Measurements from ENCODE around the gene ZBTB47. TPM values are rescaled to one million over a fixed set of nuclear protein-coding genes. Genes with fewer than 3 reads are reported as not detected.

Gene ZBTB47
- total and polyA plus RNA-seq, 2 experiments from 2014 or later, result 5.2 to 72.8 TPM

DNA sequence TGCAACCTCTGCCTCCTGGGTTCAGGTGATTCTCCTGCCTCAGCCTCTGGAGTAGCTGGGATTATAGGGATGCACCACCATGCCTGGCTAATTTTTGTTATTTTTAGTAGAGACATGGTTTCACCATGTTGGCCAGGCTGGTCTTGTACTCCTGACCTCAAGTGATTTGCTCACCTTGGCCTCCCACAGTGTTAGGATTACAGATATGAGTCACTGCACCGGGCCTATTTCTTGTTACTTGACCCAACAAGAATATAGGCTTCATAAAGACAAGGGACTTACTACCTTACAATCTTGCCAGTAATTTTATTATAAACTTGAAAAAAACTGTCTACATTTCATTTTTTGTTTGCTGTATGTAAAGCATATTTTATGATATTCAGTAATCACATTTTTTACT is 21.4 kb upstream of the ZBTB47 start:
- peaks cover 86% of the 10 kb centered on the region for H3K79me2 ChIP-seq (ENCODE audit: insufficient read depth)
- H3K9ac ChIP-seq, result no peak overlapping the region
- TF ChIP-seq EZH2 (IDR thresholded peaks at IDR 0.05; ENCODE audit: insufficient read depth, poor library complexity, severe bottlenecking) (no peak), EZH2phosphoT487 (IDR thresholded peaks at IDR 0.05; ENCODE audit: insufficient read depth, low read depth) (no peak)
- H2AFZ ChIP-seq, result no peak overlapping the region
- H3K4me3 ChIP-seq, result no peak overlapping the region
- H3K4me2 ChIP-seq (ENCODE audit: unreplicated experiment), result no peak overlapping the region
- H3K4me1 ChIP-seq (ENCODE audit: insufficient read depth), result peaks cover 14% of the 10 kb centered on the region
- H3K9me3 ChIP-seq (ENCODE audit: low read depth), result no peaks in the 10 kb centered on the region
- in situ Hi-C loops (cut with MboI), result no loop called here
- DNase-seq, result peak; percentile 33
- no peaks in the 10 kb centered on the region for H3K27me3 ChIP-seq (replicated peaks; ENCODE audit: insufficient read depth)
- H3K9me2 ChIP-seq (ENCODE audit: insufficient read depth), result no peaks in the 10 kb centered on the region
- peaks cover 38% of the 10 kb centered on the region for H3F3A ChIP-seq (ENCODE audit: insufficient read depth)
- WGBS, 2 experiments (ENCODE audit: low coverage in 1 of 2, low lambda C conversion rate in 2 of 2, missing lambda C conversion rate in 2 of 2), result 24 to 43% methylated on average over 1 of the region's 1 CpG
- 0 out of 2 replicates have a peak, but pooled peaks cover 5% of the 10 kb centered on the region for H4K20me1 ChIP-seq (ENCODE audit: insufficient read depth)
- H3K27ac ChIP-seq, result no peak overlapping the region
- H3K36me3 ChIP-seq (ENCODE audit: low read depth), result peaks cover 68% of the 10 kb centered on the region

DNA sequence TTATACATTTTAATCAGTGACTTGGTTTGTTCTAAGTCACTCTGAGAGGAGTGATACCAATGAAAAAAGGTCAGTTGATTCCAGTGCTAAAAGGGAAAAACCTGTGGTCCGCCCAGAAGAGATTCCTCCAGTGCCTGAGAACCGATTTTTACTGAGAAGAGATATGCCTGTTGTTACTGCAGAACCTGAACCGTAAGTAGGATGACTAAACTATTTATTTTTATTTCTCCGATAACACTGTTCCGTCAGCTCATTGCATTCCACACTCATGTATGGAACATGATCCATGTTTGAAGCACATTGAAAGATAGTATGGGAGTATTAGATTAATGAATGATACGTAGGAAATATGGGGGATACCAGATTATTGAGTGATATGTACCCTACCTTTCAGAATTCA is 20.0 kb upstream of the ZBTB47 start:
- H3K27ac ChIP-seq, result no peak overlapping the region
- no peaks in the 10 kb centered on the region for H3K27me3 ChIP-seq (replicated peaks; ENCODE audit: insufficient read depth)
- DNase-seq, result no peak
- peaks cover 89% of the 10 kb centered on the region for H3K79me2 ChIP-seq (ENCODE audit: insufficient read depth)
- no peak overlapping the region for H3K9ac ChIP-seq
- H4K20me1 ChIP-seq (ENCODE audit: insufficient read depth), result 0 out of 2 replicates have a peak, but pooled peaks cover 5% of the 10 kb centered on the region
- no peaks in the 10 kb centered on the region for H3K9me3 ChIP-seq (ENCODE audit: low read depth)
- in situ Hi-C loops (cut with MboI), result no loop called here
- H3K4me2 ChIP-seq (ENCODE audit: unreplicated experiment), result no peak overlapping the region
- H3K4me1 ChIP-seq (ENCODE audit: insufficient read depth), result peaks cover 14% of the 10 kb centered on the region
- no peak overlapping the region for H3K4me3 ChIP-seq
- no peaks in the 10 kb centered on the region for H3K9me2 ChIP-seq (ENCODE audit: insufficient read depth)
- WGBS, 2 experiments (ENCODE audit: low coverage in 1 of 2, low lambda C conversion rate in 2 of 2, missing lambda C conversion rate in 2 of 2), result 88 to 93% methylated on average over 6 of the region's 6 CpGs
- TF ChIP-seq EZH2 (IDR thresholded peaks at IDR 0.05; ENCODE audit: insufficient read depth, poor library complexity, severe bottlenecking) (no peak), EZH2phosphoT487 (IDR thresholded peaks at IDR 0.05; ENCODE audit: insufficient read depth, low read depth) (no peak)
- peaks cover 82% of the 10 kb centered on the region for H3K36me3 ChIP-seq (ENCODE audit: low read depth)
- peaks cover 51% of the 10 kb centered on the region for H3F3A ChIP-seq (ENCODE audit: insufficient read depth)
- no peak overlapping the region for H2AFZ ChIP-seq

DNA sequence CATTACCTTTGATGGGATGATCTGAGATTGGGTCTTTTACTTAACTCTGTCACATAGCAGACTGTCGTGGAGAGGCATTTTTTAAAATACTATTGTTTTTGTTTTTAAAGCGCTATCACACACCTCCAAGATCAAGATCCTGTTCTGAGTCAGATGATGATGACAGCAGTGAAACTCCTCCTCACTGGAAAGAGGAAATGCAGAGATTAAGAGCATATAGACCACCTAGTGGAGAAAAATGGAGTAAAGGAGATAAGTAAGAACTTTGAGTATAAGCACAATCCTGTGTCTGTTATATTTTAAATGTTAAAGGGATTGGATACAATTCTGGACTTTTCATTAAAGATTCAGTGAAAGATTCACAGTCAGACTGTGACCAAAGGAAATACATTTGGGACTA is 18.4 kb upstream of the ZBTB47 start:
- no peak overlapping the region for H2AFZ ChIP-seq
- H3K27ac ChIP-seq, result no peak overlapping the region
- 0 out of 2 replicates have a peak, but pooled peaks cover 5% of the 10 kb centered on the region for H4K20me1 ChIP-seq (ENCODE audit: insufficient read depth)
- in situ Hi-C loops (cut with MboI), result no loop called here
- TF ChIP-seq EZH2phosphoT487 (IDR thresholded peaks at IDR 0.05; ENCODE audit: insufficient read depth, low read depth) (no peak), EZH2 (IDR thresholded peaks at IDR 0.05; ENCODE audit: insufficient read depth, poor library complexity, severe bottlenecking) (no peak)
- H3K9me3 ChIP-seq (ENCODE audit: low read depth), result no peaks in the 10 kb centered on the region
- H3K4me3 ChIP-seq, result no peak overlapping the region
- no peaks in the 10 kb centered on the region for H3K9me2 ChIP-seq (ENCODE audit: insufficient read depth)
- H3K27me3 ChIP-seq (replicated peaks; ENCODE audit: insufficient read depth), result no peaks in the 10 kb centered on the region
- H3K9ac ChIP-seq, result no peak overlapping the region
- peaks cover 55% of the 10 kb centered on the region for H3F3A ChIP-seq (ENCODE audit: insufficient read depth)
- peaks cover 93% of the 10 kb centered on the region for H3K36me3 ChIP-seq (ENCODE audit: low read depth)
- DNase-seq, result peak; percentile 55
- peaks cover 89% of the 10 kb centered on the region for H3K79me2 ChIP-seq (ENCODE audit: insufficient read depth)
- no peak overlapping the region for H3K4me2 ChIP-seq (ENCODE audit: unreplicated experiment)
- 91 to 94% methylated on average over 2 of the region's 2 CpGs for WGBS, 2 experiments (ENCODE audit: low coverage in 1 of 2, low lambda C conversion rate in 2 of 2, missing lambda C conversion rate in 2 of 2)
- peaks cover 14% of the 10 kb centered on the region for H3K4me1 ChIP-seq (ENCODE audit: insufficient read depth)

DNA sequence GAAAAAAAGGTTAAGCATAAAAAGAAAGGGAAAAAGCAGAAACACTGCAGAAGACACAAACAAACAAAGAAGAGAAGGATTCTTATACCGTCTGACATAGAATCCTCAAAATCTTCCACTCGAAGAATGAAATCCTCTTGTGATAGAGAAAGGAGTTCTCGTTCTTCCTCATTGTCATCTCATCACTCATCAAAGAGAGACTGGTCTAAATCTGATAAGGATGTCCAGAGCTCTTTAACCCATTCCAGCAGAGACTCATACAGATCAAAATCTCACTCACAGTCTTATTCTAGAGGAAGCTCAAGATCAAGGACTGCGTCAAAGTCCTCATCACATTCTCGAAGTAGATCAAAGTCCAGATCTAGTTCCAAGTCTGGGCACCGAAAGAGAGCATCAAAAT is 16.5 kb upstream of the ZBTB47 start:
- H3K36me3 ChIP-seq (ENCODE audit: low read depth), result peaks cover 90% of the 10 kb centered on the region
- peaks cover 3% of the 10 kb centered on the region for H3K4me1 ChIP-seq (ENCODE audit: insufficient read depth)
- 0 out of 2 replicates have a peak, but pooled peaks cover 5% of the 10 kb centered on the region for H4K20me1 ChIP-seq (ENCODE audit: insufficient read depth)
- H2AFZ ChIP-seq, result no peak overlapping the region
- H3K9me3 ChIP-seq (ENCODE audit: low read depth), result no peaks in the 10 kb centered on the region
- TF ChIP-seq EZH2phosphoT487 (IDR thresholded peaks at IDR 0.05; ENCODE audit: insufficient read depth, low read depth), result no peak
- TF ChIP-seq EZH2 (IDR thresholded peaks at IDR 0.05; ENCODE audit: insufficient read depth, poor library complexity, severe bottlenecking), result no peak
- no peak overlapping the region for H3K9ac ChIP-seq
- in situ Hi-C loops (cut with MboI), result no loop called here
- H3K79me2 ChIP-seq (ENCODE audit: insufficient read depth), result peaks cover 89% of the 10 kb centered on the region
- no peak overlapping the region for H3K4me3 ChIP-seq
- WGBS, 2 experiments (ENCODE audit: low coverage in 1 of 2, low lambda C conversion rate in 2 of 2, missing lambda C conversion rate in 2 of 2), result 96 to 98% methylated on average over 6 of the region's 6 CpGs
- DNase-seq, result no peak
- H3F3A ChIP-seq (ENCODE audit: insufficient read depth), result peaks cover 41% of the 10 kb centered on the region
- no peak overlapping the region for H3K4me2 ChIP-seq (ENCODE audit: unreplicated experiment)
- H3K9me2 ChIP-seq (ENCODE audit: insufficient read depth), result no peaks in the 10 kb centered on the region
- no peaks in the 10 kb centered on the region for H3K27me3 ChIP-seq (replicated peaks; ENCODE audit: insufficient read depth)
- H3K27ac ChIP-seq, result no peak overlapping the region

Data from GM23248 (cell line).